Heart left ventricle (tissue), 16 donors: Measurements from ENCODE around the gene ZCCHC7. TPM values are rescaled to one million over a fixed set of nuclear protein-coding genes. Genes with fewer than 3 reads are reported as not detected.
"Not testable (repeated sequence)": the region's sequence is repeated elsewhere in the genome, so short reads cannot be mapped to it uniquely, and the experiment has no call there.

Experiments
- ATAC-seq, 4 donors: fragments of 200-7000 bp; cut with Tn5 transposase; one replicate each; pipeline ENCODE4 v1.9.1; 2020 to 2022; ENCODE audit warnings: moderate library complexity in 4 of 4, mild to moderate bottlenecking in 3 of 4, moderate number of reproducible peaks in 1 of 4
- DNase-seq, 5 donors: peaks; one replicate each; pipeline ENCODE4 v3.0.0-alpha.2; 2020
- H3K27ac ChIP-seq, 12 donors: fragments of 200-600 bp; sonication (generic) in 4 of 12; one replicate each; pipeline versions ENCODE4 v1.5.0 to v1.8.0; 2016 to 2022; ENCODE audit warnings: mild to moderate bottlenecking in 2 of 12
- H3K27me3 ChIP-seq, 9 donors: fragments of 200-600 bp; sonication (generic) in 2 of 9; one replicate each; pipeline versions ENCODE4 v1.5.1 to v1.8.0; 2016 to 2022; ENCODE audit warnings: mild to moderate bottlenecking in 3 of 9
- H3K36me3 ChIP-seq, 9 donors: fragments of 200-600 bp; sonication (generic) in 2 of 9; one replicate each; pipeline versions ENCODE4 v1.5.0 to v1.8.0; 2018 to 2022; ENCODE audit warnings: mild to moderate bottlenecking in 2 of 9
- H3K4me1 ChIP-seq, 12 donors: fragments of 200-600 bp; sonication (generic) in 4 of 12; one replicate each; pipeline versions ENCODE4 v1.5.0 to v1.8.0; 2016 to 2022; ENCODE audit warnings: mild to moderate bottlenecking in 3 of 12
- H3K4me3 ChIP-seq, 12 donors: fragments of 200-600 bp; sonication (generic) in 4 of 12; one replicate each; pipeline versions ENCODE4 v1.5.0 to v1.8.0; 2017 to 2022; ENCODE audit warnings: mild to moderate bottlenecking in 9 of 12, moderate library complexity in 4 of 12
- H3K9me3 ChIP-seq, 12 donors: fragments of 200-600 bp; sonication (generic) in 4 of 12; one replicate each; pipeline versions ENCODE4 v1.5.0 to v1.8.0; 2016 to 2022; ENCODE audit warnings: mild to moderate bottlenecking in 1 of 12
- CTCF ChIP-seq, 12 donors: fragments of 200-600 bp; sonication (generic) in 4 of 12; IDR thresholded peaks; one replicate each; pipeline versions ENCODE4 v1.5.0 to v1.8.0; 2018 to 2022; ENCODE audit warnings: antibody characterized with exemption in 12 of 12, mild to moderate bottlenecking in 5 of 12
- POLR2A ChIP-seq, 2 donors: fragments of 450-650 bp; IDR thresholded peaks; one replicate each; pipeline ENCODE4 v1.6.1; 2017; ENCODE audit warnings: antibody characterized with exemption in 2 of 2, mild to moderate bottlenecking in 2 of 2, moderate library complexity in 2 of 2
- WGBS, 4 donors: extraction: QIAGEN DNeasy Blood & Tissue Kit in 2 of 4; methylation state at CpG; one replicate each; pipeline versions ENCODE4 v1.1.5 to v1.1.7; 2013 to 2018; 5-methylcytosine and 5-hydroxymethylcytosine counted together
- intact Hi-C, 10 donors: fragments of 100-400 bp; cut with DNase I; formaldehyde crosslinking; loops; one replicate each; pipeline versions ENCODE4 v1.11.1 to v1.14.2; 2022
- polyA plus RNA-seq, 2 donors: library from polyadenylated mRNA; stranded (reverse); fragments of 200-250 nt; gene quantifications; one replicate each; pipeline ENCODE4 v1.2.3, GENCODE V29; 2013
- total RNA-seq, 9 donors: library from RNA; depleted of rRNA in 2 of 9; stranded (reverse); fragments of >200 nt in 2 of 9; fragmentation: NEBNext Ultra II Directional in 3 of 9; extraction: Animal tissue kit (Norgen Biotek cat#: 25700) in 3 of 9; gene quantifications; one replicate each; pipeline versions ENCODE4 v1.1.0 to v1.2.4, GENCODE V29; 2016 to 2023
- donor health status: ischemic (EF 13 %, LVEDD 7.1; RV severe dilation, severe dysfunction).
- donor health status: healthy with polysubstance abuse.
- donor health status: DM: no; HTN: yes; CAD: no.
- donor health status: DM: no; HTN: no; CAD: no.
- donor health status: ischemic (EF 25% LVEDD 6.9; RV normal size, moderate dysfunction).
- donor health status: ischemic (EF 25% LVEDD 5.7; RV mildly dilated, moderate dysfunction).
- donor health status: healthy.
- donor health status: DM: yes; HTN: yes; CAD: no.
- donor health status: ischemic (EF 35%, LVEDD 5.7; RV mildly dilated, moderate dysfunction).
- donor health status: nonischemic (EF 11% LVEDD 7.7; RV severe dilation, severe dysfunction).
- donor health status: DM: yes; HTN: yes; CAD: no.
- donor health status: PGD.
- donor health status: ischemic (EF 29% LVEDD 5.4; RV normal size, mild dysfunction).
- donor health status: nonischemic (EF 23%, LVEDD 6.1; RV moderate dilation, normal function).

The ZCCHC7 gene
- total and polyA plus RNA-seq, 11 donors = 3.5 to 14.8 (median 8.4) TPM

GRCh38 chr9:37157726-37158377, 37.5 kb downstream of the ZCCHC7 start:
- intact Hi-C loops = no loop called here
- 89 to 91% (median 89%) methylated on average over 4 of the region's 4 CpGs for WGBS, 4 donors
- H3K4me1 ChIP-seq = peaks cover 0 to 15% (median 0%) of the 10 kb centered on the region in 12 donors
- H3K36me3 ChIP-seq = peaks cover 0 to 33% (median 10%) of the 10 kb centered on the region in 9 donors
- H3K4me3 ChIP-seq = no peak overlapping the region
- TF ChIP-seq CTCF (IDR thresholded peaks at IDR 0.05) (no peak), POLR2A (IDR thresholded peaks at IDR 0.05) (no peak)
- DNase-seq = no peak
- H3K27ac ChIP-seq = no peak overlapping the region
- ATAC-seq = no peak
- no peaks in the 10 kb centered on the region for H3K9me3 ChIP-seq
- H3K27me3 ChIP-seq = no peaks in the 10 kb centered on the region

GRCh38 chr9:37163299-37163698, 42.9 kb downstream of the ZCCHC7 start:
- Histone ChIP-seq H3K4me3 (no peak overlapping the region), H3K27me3 (no peaks in the 10 kb centered on the region), H3K36me3 (peaks cover 0 to 27% (median 14%) of the 10 kb centered on the region in 9 donors), H3K4me1 (no peaks in the 10 kb centered on the region), H3K9me3 (peaks cover 0 to 14% (median 0%) of the 10 kb centered on the region in 12 donors), H3K27ac (no peak overlapping the region)
- TF ChIP-seq CTCF (IDR thresholded peaks at IDR 0.05) = no peak
- no peak for TF ChIP-seq POLR2A (IDR thresholded peaks at IDR 0.05)
- no peak for DNase-seq
- intact Hi-C loops = no loop called here
- WGBS, 4 donors = 92 to 98% (median 95%) methylated on average over 4 of the region's 4 CpGs
- ATAC-seq = no peak

GRCh38 chr9:37164335-37164734, 44.0 kb downstream of the ZCCHC7 start:
- ATAC-seq, intact Hi-C loops, H3K27me3 ChIP-seq, H3K4me1 ChIP-seq, H3K4me3 ChIP-seq, DNase-seq, H3K27ac ChIP-seq: not testable (repeated sequence)
- 94 to 98% (median 97%) methylated on average over 4 of the region's 4 CpGs for WGBS, 4 donors
- Histone ChIP-seq H3K36me3 (peaks cover 0 to 27% (median 14%) of the 10 kb centered on the region in 9 donors), H3K9me3 (peaks cover 0 to 14% (median 0%) of the 10 kb centered on the region in 12 donors)

- Histone ChIP-seq H3K36me3 (peaks cover 0 to 20% (median 7%) of the 10 kb centered on the region in 9 donors), H3K27ac (no peak overlapping the region), H3K9me3 (peaks cover 0 to 14% (median 0%) of the 10 kb centered on the region in 12 donors), H3K4me3 (no peak overlapping the region), H3K27me3 (no peaks in the 10 kb centered on the region), H3K4me1 (peaks cover 0 to 15% (median 0%) of the 10 kb centered on the region in 12 donors)
- TF ChIP-seq CTCF (IDR thresholded peaks at IDR 0.05) (no peak), POLR2A (IDR thresholded peaks at IDR 0.05) (no peak)
- WGBS, 4 donors = 97 to 100% (median 99%) methylated on average over 1 of the region's 1 CpG
- ATAC-seq (no peak), DNase-seq (no peak)
- intact Hi-C loops = no loop called here
Observed at GRCh38 chr9:37165644-37166043, 45.3 kb downstream of the ZCCHC7 start.
